HG03060 (cell line): ENCODE results near the gene PHF14.

Source experiments
- ATAC-seq: cut with Tn5 transposase; IDR thresholded peaks from one replicate; pipeline ENCODE4 v1.9.1; 2021; ENCODE audit warnings: low read depth, moderate number of reproducible peaks; ENCODE audit not compliant: unreplicated experiment

PHF14 gene

GRCh38 chr7:11082121-11082520 lies 108.4 kb downstream of the PHF14 start:
- no peak for ATAC-seq

- ATAC-seq, result no peak
Measured at GRCh38 chr7:11082552-11083213, 109.0 kb downstream of the PHF14 start.

- ATAC-seq, result no peak
Measured at GRCh38 chr7:11083214-11083568, 109.5 kb downstream of the PHF14 start.

DNA sequence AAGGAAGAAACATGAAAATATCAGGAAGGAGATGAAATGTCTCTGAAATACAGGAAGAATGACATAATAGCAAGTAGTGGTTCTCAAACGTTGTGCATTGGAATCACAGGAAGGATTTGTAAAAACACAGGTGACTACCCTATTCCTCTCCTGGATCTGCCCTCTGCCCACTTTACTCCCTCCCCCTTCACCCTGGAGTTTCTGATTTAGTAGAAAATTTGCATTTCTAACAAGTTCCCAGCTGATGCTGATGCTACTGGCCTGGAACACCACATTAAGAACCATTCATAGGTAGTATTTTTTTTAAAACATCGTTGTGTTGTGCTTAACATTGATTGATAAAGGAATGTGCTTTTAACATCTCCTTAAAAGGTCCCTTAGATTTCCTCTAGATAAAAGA lies 130.9 kb downstream of the PHF14 start:
- ATAC-seq, result no peak

GRCh38 chr7:11109659-11110058 lies 136.0 kb downstream of the PHF14 start:
- ATAC-seq, result no peak

DNA sequence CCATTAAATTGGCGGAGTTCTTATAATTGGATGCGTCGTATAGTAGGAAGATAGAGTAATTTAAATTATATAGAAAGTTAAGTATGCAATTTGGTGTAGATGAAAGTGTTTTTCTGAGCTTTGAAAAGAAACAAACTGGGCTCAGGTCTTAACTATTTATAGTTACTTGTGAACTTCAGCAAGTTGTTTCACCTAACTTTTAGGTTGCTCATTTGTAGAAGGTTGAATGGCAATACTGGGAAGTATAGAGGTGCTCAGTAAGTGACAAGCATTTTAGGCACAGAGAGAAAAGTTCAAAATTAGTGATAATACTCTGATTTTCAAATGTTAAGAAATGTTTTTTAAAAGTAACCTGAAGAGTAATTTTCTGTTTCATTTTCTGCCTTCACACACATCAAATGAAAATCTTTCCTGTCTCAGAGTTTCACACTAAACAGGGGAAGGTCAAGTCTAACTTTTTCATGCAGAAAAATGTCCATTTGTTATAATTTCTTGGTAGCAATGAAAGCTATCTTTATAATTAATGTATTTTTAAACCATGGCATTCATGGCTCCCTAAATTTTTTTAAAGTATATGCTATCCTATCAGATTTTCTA lies 146.5 kb downstream of the PHF14 start:
- ATAC-seq, result no peak

DNA sequence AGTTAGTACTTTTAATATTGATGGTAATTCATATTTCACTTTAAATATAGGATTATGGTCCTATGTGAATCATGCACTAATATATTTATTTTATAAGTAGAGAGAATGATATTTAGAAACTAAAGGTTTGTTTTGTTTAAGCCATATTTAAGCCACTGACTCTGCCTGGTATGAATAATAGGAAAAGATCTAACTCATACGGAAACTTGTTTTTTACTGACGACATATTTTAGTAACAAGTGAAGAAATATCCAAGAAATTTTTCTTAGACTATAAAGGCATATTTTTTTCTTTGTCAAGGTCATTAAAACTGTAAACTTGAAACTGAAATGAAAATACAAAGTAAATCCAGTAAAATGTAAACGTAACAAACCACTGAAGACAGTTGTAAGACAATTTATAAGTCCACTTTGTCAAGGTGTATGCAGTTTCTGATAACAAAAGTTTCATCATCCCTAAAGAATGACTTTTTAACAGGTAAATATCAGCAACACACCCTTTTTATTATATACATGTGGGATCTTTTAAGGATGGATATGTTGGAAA lies 147.1 kb downstream of the PHF14 start:
- ATAC-seq, result no peak

- ATAC-seq, result no peak
Measured at GRCh38 chr7:11124856-11125559, 151.3 kb downstream of the PHF14 start.

DNA sequence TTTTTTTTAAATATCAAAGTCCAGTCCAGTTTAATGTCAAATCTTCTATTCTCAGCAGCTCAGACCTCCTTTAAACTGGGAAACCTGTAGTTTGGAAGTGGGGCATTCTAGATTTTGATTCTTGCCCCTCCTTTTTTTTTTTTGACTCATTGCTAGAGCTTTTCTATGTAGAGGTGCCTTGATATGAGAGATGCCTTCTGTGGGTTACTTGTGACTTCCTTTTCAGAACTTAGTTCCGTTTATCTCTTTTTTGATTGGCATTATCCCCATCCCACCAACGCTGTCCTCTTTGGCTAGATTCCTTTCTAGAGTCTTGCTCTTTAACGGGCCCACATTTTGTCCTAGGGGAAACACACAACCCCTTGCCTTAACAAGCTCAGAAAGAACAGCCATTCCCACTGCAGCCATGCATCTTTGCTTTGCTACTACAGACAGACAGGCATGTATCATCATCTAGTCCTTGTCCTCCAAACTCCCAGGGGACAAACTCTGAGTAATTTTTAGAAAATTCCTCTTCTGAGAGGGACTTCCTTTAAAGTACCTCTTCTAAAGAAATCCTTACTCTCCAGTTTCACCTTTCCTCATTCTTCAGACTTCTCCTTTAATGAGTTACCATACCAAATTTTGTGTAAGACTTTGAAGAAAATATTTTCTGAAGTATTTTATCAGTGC lies 153.6 kb downstream of the PHF14 start:
- no peak for ATAC-seq

- ATAC-seq, result no peak
Measured at GRCh38 chr7:11127988-11128387, 154.3 kb downstream of the PHF14 start.

GRCh38 chr7:11128498-11128897 lies 154.8 kb downstream of the PHF14 start:
- no peak for ATAC-seq

DNA sequence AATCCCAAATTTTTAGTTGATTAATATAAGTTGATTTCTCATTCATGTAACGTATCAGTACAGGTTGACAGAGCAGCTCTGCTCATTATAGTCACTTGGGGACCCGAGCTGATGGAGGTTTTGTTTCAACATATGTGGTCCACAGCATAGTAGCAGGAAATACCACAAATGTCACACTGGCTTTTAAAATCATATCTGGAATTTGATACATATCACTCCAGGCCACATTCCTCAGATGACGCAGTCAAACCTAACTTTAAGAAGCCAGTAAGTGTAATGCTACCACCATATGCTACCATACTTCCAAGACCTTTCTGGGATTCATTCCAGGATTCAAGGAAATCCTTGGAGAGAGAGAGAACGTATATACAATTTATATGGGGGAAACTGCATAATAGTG lies 156.3 kb downstream of the PHF14 start:
- no peak for ATAC-seq

DNA sequence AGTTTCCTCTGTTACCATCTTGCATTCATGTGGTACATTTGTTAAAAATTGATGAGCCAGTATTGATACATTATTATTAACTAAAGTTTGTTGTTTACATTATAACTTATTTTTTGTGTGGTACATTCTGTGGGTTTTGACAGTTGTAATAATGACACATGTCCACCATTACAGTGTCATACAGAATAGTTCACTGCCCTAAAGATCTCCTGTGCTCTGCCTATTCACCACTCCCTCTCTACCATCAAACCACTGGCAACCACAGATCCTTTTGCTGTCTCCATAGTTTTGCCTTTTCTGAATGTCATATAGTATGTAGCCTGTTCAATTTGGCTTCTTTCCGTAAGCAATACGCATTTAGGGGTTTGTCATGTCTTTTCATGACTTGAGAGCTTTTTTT lies 156.9 kb downstream of the PHF14 start:
- no peak for ATAC-seq

DNA sequence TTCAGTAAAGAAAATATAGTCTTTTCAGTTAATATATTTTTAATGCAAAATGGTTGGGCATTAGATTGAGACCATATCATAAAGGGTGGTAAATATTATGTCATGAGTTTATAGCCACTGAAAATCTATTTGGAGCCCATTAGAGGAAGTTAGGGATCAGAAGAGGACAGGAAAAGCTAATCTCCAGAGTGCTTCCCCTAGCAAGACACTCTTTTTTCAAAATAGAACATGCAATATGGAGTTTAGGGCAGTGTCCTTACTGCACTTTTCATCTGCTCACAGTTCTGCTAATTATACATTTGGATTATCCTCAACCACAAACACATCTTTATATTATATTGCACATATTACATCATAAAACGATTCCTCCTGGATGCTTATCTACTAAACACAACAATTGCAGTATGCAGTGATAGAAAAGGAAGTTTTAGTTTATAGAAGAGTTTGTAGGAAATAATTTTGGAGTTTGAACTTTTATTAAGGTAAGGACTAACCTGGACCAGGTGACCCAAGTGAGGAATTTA lies 159.8 kb downstream of the PHF14 start:
- no peak for ATAC-seq

- ATAC-seq, result no peak
Measured at GRCh38 chr7:11135573-11135972, 161.9 kb downstream of the PHF14 start.

- ATAC-seq, result no peak
Measured at GRCh38 chr7:11141541-11141940, 167.9 kb downstream of the PHF14 start.

DNA sequence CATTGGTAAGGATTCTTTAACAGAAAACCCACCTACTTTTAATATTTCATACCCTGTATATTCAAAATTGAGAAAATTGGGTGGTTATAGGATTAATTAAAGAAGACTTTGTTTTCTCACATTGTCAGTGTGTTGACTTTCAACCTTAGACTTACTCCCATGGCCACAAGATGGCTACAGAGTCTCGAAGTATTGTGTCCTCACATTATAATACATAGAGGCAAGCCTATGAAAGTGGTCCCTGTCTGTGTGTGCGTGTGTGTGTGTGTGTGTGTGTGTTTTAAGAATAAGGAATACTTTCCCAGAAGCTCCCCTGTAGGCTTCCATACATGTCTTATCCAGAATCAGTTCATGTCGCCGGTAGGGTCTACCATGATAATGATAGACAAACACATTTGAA lies 180.0 kb downstream of the PHF14 start:
- no peak for ATAC-seq

DNA sequence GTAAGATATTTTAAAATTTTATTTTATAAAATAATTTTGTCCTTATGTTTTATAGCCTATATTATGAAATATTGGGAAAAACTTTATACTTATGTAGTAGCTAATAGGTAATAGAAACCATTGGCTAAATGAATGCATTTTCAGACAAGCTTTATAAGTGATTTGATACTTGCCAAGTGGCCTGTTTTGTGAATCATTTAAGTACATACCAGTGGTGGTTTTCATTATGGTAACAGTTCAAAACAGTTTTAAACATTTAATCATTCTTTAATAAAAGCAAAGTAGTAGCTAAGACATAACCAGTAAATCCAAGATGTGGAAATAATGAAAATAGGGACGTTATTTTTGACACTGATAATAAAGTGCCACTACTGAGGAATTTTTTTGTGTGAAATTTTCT lies 182.2 kb downstream of the PHF14 start:
- ATAC-seq, result no peak

- ATAC-seq, result no peak
Measured at GRCh38 chr7:11161499-11161898, 187.8 kb downstream of the PHF14 start.

GRCh38 chr7:11163220-11163619 lies 189.5 kb downstream of the PHF14 start:
- ATAC-seq, result no peak

DNA sequence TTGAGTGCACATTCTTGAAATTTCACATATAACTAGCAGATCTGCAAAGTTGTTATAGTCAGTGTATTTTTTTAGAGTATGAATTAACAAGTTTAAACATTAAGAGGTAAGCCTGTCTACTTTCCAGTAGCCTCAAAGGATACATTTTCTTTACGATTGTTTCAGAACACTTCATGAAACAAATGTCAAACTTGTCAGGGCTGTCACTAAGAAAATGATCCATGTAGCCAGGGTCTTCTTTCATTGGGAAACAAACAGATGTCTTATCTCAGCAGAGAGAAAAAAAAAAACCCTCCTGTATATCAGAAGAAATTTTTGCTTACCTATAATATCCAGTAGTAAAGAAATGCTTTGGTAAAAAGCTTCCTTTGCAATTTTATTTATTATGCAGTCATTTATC lies 192.4 kb downstream of the PHF14 start:
- no peak for ATAC-seq
